GM23248 (cell line): ENCODE data around the gene DCDC2.

Experiments
- EZH2 ChIP-seq: fragments of 200-600 bp; sonication (generic); IDR thresholded peaks from 2 replicates; pipeline ENCODE4 v1.6.1; 2018; ENCODE audit warnings: antibody characterized with exemption, mild to moderate bottlenecking; ENCODE audit not compliant: insufficient read depth, poor library complexity, severe bottlenecking
- EZH2phosphoT487 ChIP-seq: fragments of 200-600 bp; sonication (generic); IDR thresholded peaks from 2 replicates; pipeline ENCODE4 v1.6.1; 2018; ENCODE audit warnings: antibody characterized with exemption, moderate library complexity, mild to moderate bottlenecking, low read depth; ENCODE audit not compliant: insufficient read depth

DNA sequence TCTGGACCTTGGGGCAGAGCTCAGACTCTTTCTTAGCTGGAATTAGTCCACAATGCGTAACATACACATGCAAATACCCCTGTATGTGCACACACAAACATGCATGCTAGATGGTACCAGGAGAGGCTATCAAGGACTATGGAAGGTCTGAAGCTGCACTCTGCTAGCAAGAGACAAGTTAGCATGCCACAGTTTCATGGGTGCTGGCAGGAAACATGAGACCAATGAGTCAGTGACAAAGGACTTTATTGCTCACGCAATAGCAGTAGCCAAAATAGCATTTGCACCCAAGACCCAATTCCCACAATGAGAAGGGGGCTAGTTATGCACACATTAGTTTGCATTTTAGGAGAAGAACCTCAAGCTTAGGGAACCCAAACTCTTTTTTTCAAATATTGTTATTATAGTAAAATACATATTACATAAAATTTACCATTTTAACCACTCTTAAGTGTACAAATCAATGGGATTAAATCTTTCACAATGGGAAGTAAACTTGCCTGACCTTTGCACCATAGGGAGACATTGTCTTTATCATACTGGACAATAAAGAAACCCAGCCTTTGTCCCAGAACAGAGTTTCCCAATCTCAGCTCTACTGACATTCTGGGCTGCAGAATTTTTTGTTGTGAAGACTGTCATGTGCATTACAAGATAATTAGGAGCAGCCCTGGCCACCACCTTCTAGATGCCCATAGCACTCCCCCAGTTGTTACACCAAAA is 162.7 kb downstream of the DCDC2 start:
- no peak for TF ChIP-seq EZH2phosphoT487
- no peak for TF ChIP-seq EZH2
